Fibroblast of lung (primary cell): Measurements from ENCODE around the gene NCSTN. TPM values are rescaled to one million over a fixed set of nuclear protein-coding genes. Genes with fewer than 3 reads are reported as not detected.

Source experiments
- DNase-seq, 2 donors: peaks; one replicate each; pipeline versions ENCODE4 v3.0.0 to v3.0.0-alpha.2; 2010; ENCODE audit warnings: low read depth in 2 of 2
- H2AFZ ChIP-seq: 2 replicates; pipeline ENCODE4 v1.5.1; 2012; ENCODE audit warnings: low read length, control low read depth, inconsistent platforms
- H3K27ac ChIP-seq: 2 replicates; pipeline ENCODE4 v1.5.1; 2011; ENCODE audit warnings: low read length, control low read depth; ENCODE audit not compliant: insufficient read depth
- H3K27me3 ChIP-seq: 2 replicates; pipeline ENCODE4 v1.5.1; 2011; ENCODE audit warnings: mild to moderate bottlenecking, low read length; ENCODE audit not compliant: control insufficient read depth, insufficient read depth
- H3K36me3 ChIP-seq: 2 replicates; pipeline ENCODE4 v1.5.1; 2011; ENCODE audit warnings: low read length; ENCODE audit not compliant: control insufficient read depth, insufficient read depth
- H3K4me1 ChIP-seq: 2 replicates; pipeline ENCODE4 v1.5.1; 2011; ENCODE audit warnings: low read length; ENCODE audit not compliant: control insufficient read depth, insufficient read depth; ENCODE audit errors: extremely low read depth
- H3K4me2 ChIP-seq: 2 replicates; pipeline ENCODE4 v1.5.1; 2011; ENCODE audit warnings: low read length, control low read depth; ENCODE audit not compliant: insufficient read depth; ENCODE audit errors: extremely low read depth
- H3K4me3 ChIP-seq, 4 experiments: fragments of 200-600 bp in 1 of 4; sonication (generic) in 1 of 4; replicated peaks in 1 of 4; 2 replicates each; pipeline ENCODE4 v1.5.1; 2011 to 2016; ENCODE audit warnings: low read length in 4 of 4, low read depth in 3 of 4, mild to moderate bottlenecking in 3 of 4, control low read depth in 2 of 4, inconsistent platforms in 1 of 4, mixed read lengths in 1 of 4; ENCODE audit not compliant: insufficient read depth in 1 of 4; ENCODE audit errors: control extremely low read depth in 1 of 4
- H3K79me2 ChIP-seq: 2 replicates; pipeline ENCODE4 v1.5.1; 2012; ENCODE audit warnings: mild to moderate bottlenecking, low read length, inconsistent platforms; ENCODE audit not compliant: control insufficient read depth, insufficient read depth
- H3K9ac ChIP-seq: 2 replicates; pipeline ENCODE4 v1.5.1; 2011; ENCODE audit warnings: mild to moderate bottlenecking, low read length, control low read depth; ENCODE audit not compliant: insufficient read depth
- H3K9me3 ChIP-seq: 2 replicates; pipeline ENCODE4 v1.5.1; 2012; ENCODE audit warnings: low read depth, low read length; ENCODE audit not compliant: control insufficient read depth, insufficient read depth
- H4K20me1 ChIP-seq: 2 replicates; pipeline ENCODE4 v1.5.1; 2011; ENCODE audit warnings: low read length; ENCODE audit not compliant: control insufficient read depth, insufficient read depth; ENCODE audit errors: extremely low read depth
- EZH2 ChIP-seq: IDR thresholded peaks from 2 replicates; pipeline ENCODE4 v1.5.1; 2012; ENCODE audit warnings: low read length, control low read depth, mild to moderate bottlenecking; ENCODE audit errors: missing control alignments
- polyA plus RNA-seq, 2 donors: library from polyadenylated mRNA; depleted of rRNA in 1 of 2; stranded (reverse) in 1 of 2; unstranded in 1 of 2; fragments of >200 nt; gene quantifications; 2 replicates each; pipeline ENCODE4 v1.2.1, GENCODE V29; 2011 to 2012; ENCODE audit warnings: missing spikeins in 1 of 2
- total RNA-seq: library from RNA; depleted of rRNA; stranded (reverse); fragments of >200 nt; gene quantifications from 2 replicates; pipeline ENCODE4 v1.2.1, GENCODE V29; 2014
- TF ChIP-seq, protein P1 (sequence below), 2 donors: IDR thresholded peaks in 1 of 2; conservative IDR thresholded peaks in 1 of 2; 1 replicate in 1 of 2; 2 replicates in 1 of 2; pipeline ENCODE4 v1.5.1; 2011 to 2012; ENCODE audit warnings: low read length in 2 of 2, control low read depth in 1 of 2, inconsistent platforms in 1 of 2, low read depth in 1 of 2, mild to moderate bottlenecking in 1 of 2

NCSTN gene
- total and polyA plus RNA-seq, 2 donors (not counting 1 experiment from before 2014, with no cell fraction given) = 97.1 to 188 TPM

DNA sequence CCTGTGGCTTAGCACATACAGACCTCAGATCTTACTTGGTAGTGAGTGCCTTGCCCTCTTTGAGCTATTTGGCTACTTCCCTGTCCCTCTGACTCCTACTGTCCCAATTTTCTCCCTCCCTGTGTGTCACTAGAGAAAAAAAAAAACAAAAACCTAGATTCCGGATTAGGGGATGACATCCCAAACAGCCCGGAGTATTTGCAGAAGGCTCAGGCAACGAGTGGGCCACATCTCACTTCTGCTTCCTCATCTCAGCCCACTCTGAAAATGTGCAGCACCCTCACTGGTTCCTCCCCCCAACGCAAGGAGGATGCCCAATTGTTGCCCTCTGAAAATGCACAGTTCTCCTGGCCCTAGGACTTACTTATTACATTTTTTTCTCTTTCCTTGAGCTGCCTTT is 28.6 kb downstream of the NCSTN start:
- H3K27ac ChIP-seq = no peak overlapping the region
- no peaks in the 10 kb centered on the region for H3K27me3 ChIP-seq
- no peak overlapping the region for H3K4me3 ChIP-seq
- H3K9me3 ChIP-seq = no peaks in the 10 kb centered on the region
- no peak overlapping the region for H2AFZ ChIP-seq
- no peak overlapping the region for H3K9ac ChIP-seq
- H3K79me2 ChIP-seq = no peaks in the 10 kb centered on the region
- H3K4me1 ChIP-seq = no peaks in the 10 kb centered on the region
- no peak for DNase-seq
- no peaks in the 10 kb centered on the region for H3K36me3 ChIP-seq
- no peaks in the 10 kb centered on the region for H4K20me1 ChIP-seq
- TF ChIP-seq EZH2 = no peak
- TF ChIP-seq, protein P1, sequence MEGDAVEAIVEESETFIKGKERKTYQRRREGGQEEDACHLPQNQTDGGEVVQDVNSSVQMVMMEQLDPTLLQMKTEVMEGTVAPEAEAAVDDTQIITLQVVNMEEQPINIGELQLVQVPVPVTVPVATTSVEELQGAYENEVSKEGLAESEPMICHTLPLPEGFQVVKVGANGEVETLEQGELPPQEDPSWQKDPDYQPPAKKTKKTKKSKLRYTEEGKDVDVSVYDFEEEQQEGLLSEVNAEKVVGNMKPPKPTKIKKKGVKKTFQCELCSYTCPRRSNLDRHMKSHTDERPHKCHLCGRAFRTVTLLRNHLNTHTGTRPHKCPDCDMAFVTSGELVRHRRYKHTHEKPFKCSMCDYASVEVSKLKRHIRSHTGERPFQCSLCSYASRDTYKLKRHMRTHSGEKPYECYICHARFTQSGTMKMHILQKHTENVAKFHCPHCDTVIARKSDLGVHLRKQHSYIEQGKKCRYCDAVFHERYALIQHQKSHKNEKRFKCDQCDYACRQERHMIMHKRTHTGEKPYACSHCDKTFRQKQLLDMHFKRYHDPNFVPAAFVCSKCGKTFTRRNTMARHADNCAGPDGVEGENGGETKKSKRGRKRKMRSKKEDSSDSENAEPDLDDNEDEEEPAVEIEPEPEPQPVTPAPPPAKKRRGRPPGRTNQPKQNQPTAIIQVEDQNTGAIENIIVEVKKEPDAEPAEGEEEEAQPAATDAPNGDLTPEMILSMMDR (conservative IDR thresholded peaks at IDR 0.05 in 1 of 2, IDR thresholded peaks at IDR 0.05 in 1 of 2; ENCODE audit: low read depth in 1 of 2, low read length in 2 of 2) = no peak
- H3K4me2 ChIP-seq = no peak overlapping the region

DNA sequence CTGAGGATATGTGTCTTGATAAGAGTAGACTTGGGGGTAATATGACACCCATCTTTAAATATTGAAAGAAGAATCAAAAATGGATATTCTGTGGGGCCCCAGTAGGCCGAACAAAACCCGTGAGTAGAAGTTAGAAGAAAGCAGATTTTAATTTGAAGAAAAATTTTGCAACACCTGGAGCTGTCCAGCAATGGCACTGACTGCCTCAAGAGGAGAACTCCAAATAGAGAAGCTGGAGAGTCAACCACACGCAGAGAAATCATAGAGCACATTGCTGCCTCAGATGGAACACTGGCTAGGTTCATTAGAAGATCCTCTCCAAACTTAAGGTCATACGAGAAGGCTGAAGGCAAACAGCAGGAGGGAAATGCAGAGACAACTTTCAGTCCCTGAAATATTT is 30.5 kb downstream of the NCSTN start:
- TF ChIP-seq, protein P1 (conservative IDR thresholded peaks at IDR 0.05 in 1 of 2, IDR thresholded peaks at IDR 0.05 in 1 of 2; ENCODE audit: low read depth in 1 of 2, low read length in 2 of 2) = no peak
- Histone ChIP-seq H3K79me2 (no peaks in the 10 kb centered on the region), H3K4me2 (no peak overlapping the region), H4K20me1 (no peaks in the 10 kb centered on the region), H2AFZ (no peak overlapping the region), H3K9ac (no peak overlapping the region), H3K27me3 (peaks cover 2% of the 10 kb centered on the region), H3K4me1 (no peaks in the 10 kb centered on the region), H3K9me3 (no peaks in the 10 kb centered on the region), H3K36me3 (no peaks in the 10 kb centered on the region), H3K4me3 (no peak overlapping the region), H3K27ac (no peak overlapping the region)
- peak in 1 of 2 donors; percentile 3 for DNase-seq

DNA sequence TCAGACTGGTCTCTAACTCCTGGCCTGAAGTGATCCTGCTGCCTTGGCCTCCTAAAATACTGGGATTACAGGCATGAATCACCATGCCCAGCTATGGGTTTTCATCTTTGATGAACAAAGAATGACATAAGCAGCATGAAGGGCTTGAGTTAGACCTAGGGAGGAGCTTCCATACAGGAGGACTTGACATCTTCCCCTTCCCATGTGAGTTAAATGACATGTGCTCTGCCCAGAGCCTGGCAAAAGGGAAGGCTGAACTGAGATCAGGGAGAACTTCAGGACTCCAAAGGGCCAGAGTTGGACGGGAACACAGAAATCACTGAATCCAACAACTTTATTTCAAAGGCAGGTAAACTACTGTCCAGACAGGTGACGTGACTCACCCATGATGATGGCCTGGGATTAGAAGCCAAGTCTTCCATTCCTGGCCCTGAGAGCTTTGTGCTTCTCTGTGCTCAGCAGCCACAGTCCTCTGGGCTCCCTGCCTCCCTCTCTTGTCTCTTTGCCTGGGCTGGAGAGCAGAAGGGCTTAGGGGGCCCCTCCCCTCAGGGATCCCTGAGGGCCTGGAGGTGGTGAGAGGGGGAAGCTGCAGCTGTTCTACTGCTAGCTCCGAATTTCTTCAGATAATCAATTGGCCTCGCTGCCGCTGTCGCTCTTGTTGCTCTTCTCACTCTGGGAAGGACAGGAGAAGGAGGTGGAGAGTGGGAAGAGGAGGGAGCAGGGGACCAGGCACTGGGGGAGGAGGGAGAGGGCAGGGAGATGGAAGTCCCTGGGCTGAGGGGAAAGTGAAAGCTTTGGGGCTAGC is 31.3 kb downstream of the NCSTN start:
- Histone ChIP-seq H3K4me1 (no peaks in the 10 kb centered on the region), H3K79me2 (no peaks in the 10 kb centered on the region), H3K9me3 (no peaks in the 10 kb centered on the region), H3K27me3 (peaks cover 2% of the 10 kb centered on the region), H2AFZ (no peak overlapping the region), H3K36me3 (no peaks in the 10 kb centered on the region), H3K4me3 (no peak overlapping the region), H4K20me1 (no peaks in the 10 kb centered on the region), H3K9ac (no peak overlapping the region), H3K4me2 (no peak overlapping the region), H3K27ac (no peak overlapping the region)
- TF ChIP-seq, protein P1 (conservative IDR thresholded peaks at IDR 0.05 in 1 of 2, IDR thresholded peaks at IDR 0.05 in 1 of 2; ENCODE audit: low read depth in 1 of 2, low read length in 2 of 2) = no peak
- DNase-seq = no peak
